TTC549 (cell line): ENCODE data around the gene MPDU1.
A peak's percentile ranks its signal among the peaks of the same experiment; 100 is the strongest.
"Not testable (repeated sequence)": the region's sequence is repeated elsewhere in the genome, so short reads cannot be mapped to it uniquely, and the experiment has no call there.

Source experiments
- FAIRE-seq: peaks from 2 replicates; lab custom pipeline; 2012; peaks lifted over from hg19 to GRCh38; lab: Jason Lieb, UNC

Gene MPDU1

DNA sequence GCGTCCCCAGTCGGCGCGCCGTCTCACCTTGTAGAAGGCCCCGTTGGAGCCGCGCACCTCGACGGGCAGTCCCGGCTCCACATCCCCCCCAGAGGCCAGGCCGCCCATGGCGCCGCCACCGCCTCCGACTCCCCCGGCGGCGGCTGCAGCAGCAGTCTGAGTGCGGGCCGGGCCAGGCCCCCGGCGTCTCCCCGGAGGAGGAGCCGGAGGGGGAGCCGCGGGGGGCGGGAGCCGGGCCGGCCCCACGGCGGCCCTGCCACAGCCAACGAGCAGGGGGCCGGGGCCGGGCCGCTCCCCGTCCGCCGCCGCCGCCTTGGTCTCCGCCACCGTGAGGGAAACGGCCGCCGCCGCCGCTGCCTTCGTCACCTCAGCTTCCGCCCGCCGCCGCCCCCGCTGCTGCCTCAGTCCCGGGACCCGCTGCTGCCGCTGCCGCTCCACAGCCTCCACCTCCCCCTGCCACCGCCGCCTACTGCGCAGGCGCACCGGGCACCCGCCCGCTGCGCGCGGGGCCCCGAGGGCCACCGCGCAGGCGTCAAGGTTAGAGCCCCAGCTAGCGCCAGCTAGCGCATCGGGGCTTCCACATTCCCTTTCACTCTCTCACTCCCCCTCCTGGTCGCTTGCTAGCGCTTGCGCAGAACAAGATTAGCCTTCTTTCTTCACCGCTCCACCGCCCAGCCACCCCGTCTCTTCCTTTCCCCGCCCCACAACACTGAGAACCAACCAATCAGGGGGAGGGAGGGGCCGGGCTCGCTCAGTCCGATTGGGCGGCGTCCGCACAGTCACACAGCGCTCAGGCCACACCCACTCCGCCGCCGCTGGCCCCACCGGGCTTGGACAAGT is 31.0 kb downstream of the MPDU1 start, which contains the start of gene FXR2:
FXR2 (minus strand) TSS at position 473 of the 840 bp plus-strand sequence; CDS start at position 108, 365 bp downstream.
- peak; percentile 94 for FAIRE-seq

DNA sequence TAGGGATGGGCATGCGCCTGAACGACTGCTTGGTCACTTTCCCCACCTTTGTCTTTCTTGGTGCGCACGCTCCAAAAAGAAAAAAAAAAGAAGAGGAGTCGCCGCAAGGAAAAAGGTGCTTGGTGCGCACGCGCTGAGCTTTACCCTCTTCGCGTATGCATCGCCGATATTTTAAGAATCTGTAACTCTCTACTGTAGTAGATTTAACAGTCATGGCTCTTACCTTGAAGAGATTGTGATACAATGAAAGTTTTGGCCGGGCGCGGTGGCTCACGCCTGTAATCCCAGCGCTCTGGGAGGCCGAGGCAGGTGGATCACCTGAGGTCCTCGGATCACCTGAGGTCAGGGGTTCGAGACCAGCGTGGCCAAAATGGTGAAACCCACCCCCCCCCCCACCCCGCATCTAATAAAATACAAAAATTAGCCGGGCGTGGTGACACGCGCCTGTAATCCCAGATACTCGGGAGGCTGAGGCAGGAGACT is 31.7 kb downstream of the MPDU1 start:
- FAIRE-seq = no peak

DNA sequence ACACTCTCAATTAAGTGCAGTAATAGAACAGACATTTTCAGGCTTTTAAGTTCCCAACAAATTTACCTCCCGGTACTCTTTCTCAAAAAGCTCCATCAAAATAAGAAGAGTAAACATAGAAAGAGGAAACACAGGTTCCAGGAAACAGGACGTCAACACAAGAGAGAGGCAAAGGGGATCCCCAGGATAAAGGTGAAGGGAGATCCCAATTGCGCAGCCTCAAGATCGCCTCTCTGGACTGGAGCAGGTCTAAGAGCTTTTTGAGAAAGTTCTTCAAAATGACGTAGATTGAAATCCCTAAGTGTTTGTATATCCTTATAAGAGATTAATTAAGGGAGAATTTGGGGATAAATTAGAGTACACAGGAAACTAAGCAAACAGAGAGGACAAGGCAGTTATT is 35.0 kb downstream of the MPDU1 start:
- FAIRE-seq = no peak

DNA sequence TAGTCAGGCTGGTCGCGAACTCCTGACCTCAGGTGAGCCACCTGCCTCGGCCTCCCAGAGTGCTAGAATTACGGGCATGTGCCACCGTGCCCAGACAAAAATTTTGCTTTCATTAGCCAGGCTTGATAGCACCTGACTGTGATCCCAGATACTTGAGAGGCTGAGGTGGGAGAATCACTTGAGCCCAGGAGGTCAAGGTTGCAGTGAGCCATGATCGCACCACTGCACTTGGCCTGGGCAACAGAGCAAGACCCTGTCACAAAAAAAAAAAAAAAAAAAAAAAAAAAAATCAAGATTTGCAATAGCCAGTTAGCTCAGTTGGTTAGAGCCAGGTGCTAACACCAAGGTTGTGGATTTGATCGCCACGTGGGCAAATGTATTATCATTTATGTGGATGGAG is 37.2 kb downstream of the MPDU1 start:
- FAIRE-seq = no peak

DNA sequence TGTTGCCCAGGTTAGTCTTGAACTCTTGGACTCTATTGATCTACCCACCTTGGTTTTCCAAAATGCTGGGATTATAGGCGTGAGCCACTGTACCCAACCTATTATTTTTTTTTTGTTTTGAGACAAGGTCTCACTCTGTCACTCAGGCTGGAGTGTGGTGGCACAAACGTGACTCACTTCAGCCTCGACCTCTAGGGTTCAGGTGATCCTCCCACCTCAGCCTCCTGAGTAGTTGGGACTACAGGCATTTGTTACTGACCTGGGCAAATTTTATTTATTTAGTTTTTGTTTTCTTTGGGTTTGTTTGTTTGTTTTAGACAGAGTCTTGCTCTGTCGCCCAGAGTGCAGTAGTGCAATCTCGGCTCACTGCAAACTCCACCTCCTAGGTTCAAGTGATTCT is 40.0 kb downstream of the MPDU1 start:
- FAIRE-seq = no peak

DNA sequence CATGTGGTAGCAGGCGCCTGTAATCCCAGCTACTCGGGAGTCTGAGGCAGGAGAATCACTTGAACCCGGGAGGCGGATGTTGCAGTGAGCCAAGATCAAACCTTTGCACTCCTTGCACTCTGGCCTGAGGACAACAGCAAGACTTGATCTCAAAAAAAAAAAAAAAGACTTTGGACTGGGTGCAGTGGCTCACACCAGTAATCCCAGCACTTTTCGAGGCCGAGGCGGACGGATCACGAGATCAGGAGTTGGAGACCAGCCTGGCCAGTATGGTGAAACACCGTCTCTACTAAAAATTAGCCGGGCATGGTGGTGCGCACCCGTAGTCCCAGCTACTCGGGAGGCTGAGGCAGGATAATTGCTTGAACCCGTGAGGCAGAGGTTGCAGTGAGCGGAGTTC is 42.1 kb downstream of the MPDU1 start:
- FAIRE-seq = not testable (repeated sequence)

DNA sequence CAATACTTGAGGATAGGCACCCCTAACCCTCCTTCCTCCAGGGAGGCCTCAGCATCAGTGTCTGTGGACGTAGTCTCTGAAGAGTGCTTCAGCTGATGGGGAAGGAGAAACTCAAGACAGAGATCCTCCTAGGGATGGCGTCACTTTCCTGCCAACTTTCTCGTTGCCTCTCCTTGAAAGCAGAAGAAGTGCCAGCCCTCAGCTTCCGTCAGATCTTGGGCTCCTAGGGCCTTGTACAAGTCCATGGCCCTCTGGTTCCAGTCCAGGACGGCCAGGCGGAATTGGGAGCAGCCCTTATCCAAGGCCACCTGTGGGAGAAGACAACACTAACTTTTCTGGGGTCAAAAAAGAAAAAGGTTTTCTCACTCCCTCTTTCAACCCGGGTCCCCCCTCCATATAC is 42.7 kb downstream of the MPDU1 start:
- no peak for FAIRE-seq

DNA sequence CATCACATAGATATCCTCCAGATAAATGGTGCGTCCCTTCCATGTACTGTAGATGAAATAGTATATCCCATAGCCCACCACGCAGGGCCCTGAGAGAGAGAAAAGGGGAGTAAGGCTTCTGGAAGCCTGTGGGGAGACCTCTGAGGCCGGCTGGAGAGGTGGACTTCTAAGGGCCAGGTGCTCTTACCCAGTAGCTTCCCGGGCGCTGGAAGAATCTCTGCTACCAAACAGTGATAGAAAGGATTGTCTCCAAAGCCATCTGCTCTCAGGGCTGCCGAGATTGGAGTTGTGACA is 43.3 kb downstream of the MPDU1 start:
- FAIRE-seq = no peak

DNA sequence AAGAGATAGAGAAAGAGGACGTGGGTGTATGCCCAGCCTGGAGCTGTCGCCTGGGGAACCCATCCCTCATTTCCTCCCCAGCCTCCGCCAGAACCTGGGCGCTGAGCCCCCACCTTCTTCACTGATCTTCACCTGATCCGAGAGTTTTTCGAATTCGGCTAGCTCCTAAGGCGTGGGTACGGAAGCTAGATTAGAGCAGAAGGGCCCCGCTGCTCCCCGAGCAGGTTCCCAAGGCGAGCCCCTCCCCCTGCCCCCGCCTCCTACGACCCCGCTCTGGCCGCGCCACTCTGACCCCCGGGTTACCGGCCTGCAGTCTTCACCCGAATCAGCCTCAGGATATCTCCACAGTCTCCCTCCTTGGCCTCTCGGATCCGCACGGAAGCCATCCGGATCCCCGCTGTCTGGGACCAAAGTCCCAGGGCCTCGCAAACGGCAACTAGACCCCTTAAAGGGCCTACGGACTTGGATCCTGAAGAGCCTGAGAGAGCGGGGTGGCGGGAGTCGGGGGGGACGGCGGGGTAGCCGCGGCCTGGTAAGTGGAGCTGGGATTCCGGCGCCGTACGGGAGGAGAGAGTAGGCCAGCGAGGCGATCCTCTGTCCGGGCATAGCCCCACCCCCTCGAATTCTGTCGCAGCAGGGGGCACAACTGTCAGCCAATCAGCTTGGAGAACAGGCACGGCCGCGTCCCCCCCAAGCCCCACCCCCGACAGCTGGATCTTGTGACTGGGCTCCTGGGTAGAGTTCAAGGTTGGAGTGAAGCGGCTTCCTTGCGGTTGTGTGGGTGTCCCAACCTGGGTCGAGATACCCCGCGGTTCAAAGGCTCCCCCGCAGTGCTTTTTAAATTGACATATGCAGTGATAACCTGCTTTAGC is 43.8 kb downstream of the MPDU1 start, which contains the start of gene SAT2:
SAT2 (minus strand) TSS at position 572 of the 872 bp plus-strand sequence; CDS start at position 386, 186 bp downstream.
- FAIRE-seq = peak; percentile 32

DNA sequence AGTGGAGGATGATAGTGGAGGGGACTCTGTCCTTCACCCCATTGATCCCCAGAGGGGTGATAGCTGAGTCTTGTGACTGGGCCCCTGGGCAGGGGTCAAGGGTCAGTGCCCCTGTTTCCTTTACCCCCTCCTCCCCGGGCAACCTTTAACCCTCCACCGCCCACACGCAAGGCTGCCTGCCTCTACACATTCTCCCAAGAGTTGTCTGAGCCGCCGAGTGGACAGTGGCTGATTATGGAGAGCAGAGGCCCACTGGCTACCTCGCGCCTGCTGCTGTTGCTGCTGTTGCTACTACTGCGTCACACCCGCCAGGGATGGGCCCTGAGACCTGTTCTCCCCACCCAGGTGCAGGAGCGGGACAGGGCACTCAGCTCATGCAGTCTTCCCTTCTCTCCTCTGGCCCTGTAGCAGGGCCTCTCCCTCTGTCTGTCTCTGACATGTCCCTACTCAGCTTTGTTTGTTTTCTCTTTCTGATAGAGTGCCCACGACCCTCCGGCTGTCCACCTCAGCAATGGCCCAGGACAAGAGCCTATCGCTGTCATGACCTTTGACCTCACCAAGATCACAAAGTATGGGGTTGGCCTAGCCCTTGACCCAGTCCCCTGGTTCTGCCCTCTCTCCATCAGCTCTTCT is 46.4 kb downstream of the MPDU1 start, which contains the start of gene SHBG:
SHBG (plus strand) TSS at position 197 of the 633 bp plus-strand sequence; CDS start at position 235, 38 bp downstream.
- no peak for FAIRE-seq

DNA sequence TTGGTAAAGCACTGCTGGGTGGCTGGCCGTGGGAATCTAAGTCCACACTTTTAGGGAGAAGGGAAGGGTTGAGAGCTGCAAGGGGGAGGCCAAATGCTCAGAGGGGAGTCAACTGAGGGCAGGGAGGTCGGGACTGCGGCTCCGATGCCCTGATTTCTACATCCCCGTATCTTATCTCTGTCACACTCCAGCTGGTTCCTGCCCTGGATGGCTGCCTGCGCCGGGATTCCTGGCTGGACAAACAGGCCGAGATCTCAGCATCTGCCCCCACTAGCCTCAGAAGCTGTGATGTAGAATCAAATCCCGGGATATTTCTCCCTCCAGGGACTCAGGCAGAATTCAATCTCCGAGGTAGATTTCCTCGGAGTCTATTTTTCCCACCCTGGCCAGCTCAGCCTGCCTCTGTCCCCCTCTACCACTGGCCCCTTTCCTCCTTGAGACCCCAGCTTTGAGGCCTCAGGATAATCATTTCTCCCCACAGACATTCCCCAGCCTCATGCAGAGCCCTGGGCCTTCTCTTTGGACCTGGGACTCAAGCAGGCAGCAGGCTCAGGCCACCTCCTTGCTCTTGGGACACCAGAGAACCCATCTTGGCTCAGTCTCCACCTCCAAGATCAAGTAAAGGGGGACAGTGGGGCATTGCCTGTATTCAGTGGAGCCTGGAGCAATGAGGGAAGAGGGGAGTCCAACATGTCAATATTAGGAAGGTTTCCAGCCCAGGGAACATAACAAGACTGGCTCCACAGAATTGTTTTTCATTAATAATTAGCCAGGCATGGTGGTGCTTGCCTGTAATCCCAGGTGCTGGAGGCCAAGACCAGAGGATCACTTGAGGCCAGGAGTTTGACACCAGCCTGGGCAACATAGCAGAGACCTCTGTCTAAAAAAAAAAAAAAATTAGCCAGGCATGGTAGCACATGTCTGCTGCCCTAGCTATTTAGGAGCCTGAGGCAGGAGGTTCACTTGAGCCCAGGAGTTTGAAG is 48.0 kb downstream of the MPDU1 start:
- no peak for FAIRE-seq

DNA sequence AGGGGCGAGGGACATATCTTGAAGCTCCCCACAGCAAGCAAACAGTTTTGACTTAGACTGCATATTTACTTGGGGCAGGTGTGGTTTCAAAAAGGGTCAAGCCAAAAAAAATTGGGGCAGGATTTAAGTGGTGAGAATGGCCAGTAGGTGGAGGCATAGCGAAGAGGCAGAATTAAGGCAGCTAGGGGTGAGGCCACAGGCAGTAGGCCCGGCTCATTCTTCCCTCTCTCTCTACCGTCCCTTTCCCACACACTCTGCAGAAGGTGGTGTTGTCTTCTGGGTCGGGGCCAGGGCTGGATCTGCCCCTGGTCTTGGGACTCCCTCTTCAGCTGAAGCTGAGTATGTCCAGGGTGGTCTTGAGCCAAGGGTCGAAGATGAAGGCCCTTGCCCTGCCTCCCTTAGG is 48.8 kb downstream of the MPDU1 start:
- no peak for FAIRE-seq

DNA sequence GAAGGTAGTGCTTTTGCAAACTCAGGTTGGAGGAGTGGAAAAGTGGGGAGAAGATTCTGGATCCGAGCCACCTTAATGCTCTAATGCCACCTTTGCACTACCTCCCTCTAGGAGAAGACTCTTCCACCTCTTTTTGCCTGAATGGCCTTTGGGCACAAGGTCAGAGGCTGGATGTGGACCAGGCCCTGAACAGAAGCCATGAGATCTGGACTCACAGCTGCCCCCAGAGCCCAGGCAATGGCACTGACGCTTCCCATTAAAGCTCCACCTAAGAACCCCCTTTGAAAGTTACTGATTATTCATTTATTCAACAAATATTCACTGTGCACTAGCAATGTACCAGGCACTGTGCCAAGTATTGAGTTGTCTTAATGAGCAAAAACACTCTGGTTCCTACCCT is 49.4 kb downstream of the MPDU1 start:
- no peak for FAIRE-seq

DNA sequence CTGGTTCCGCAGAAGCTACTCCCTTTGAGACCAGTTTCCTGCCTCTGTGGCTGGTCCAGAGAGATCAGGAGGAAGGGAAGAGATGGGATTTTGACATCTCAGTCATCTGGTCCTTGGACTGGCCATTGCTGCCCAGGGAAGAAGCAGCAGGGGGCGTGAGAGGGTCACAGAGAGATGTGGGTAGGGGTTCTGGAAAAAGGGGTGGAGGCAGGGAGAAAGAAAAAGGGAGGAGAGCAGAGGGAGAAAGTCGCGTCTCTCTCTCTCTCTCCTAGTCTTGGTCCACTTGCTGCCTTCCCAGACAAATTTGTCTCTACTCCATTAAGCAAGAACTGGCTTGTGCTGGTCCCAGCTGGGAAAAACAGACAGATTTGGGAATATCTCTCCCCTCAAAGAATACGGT is 50.7 kb downstream of the MPDU1 start:
- no peak for FAIRE-seq

DNA sequence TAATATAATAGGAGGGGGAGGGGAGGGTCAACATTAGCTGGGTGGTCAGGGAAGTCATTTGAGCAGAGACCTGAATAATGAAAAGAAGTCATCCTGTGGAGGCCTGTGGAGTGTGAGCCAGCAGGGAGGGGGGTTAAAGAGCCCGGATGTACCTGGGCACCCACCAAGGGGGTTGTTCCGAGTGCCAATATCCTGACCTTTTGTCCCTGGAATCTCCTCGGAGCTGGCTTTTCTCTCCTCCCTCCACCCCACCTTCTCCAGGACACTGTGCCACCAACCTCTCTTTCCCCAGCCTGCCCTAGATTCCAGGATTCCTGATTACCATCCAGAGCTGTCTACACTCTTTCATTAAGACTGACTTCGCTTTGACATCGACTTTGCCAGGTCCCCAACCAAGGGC is 52.5 kb downstream of the MPDU1 start:
- no peak for FAIRE-seq
